HTR-8/SVneo (cell line): ENCODE data around the gene MIPOL1.
A peak's percentile ranks its signal among the peaks of the same experiment; 100 is the strongest.
"Not testable (repeated sequence)": the region's sequence is repeated elsewhere in the genome, so short reads cannot be mapped to it uniquely, and the experiment has no call there.

ENCODE experiments used
- DNase-seq: peaks from one replicate; pipeline ENCODE4 v3.0.0; 2011; ENCODE audit warnings: low spot score, mixed read lengths; ENCODE audit not compliant: insufficient read length
- FAIRE-seq: peaks from 2 replicates; lab custom pipeline; 2011; peaks lifted over from hg19 to GRCh38; lab: Jason Lieb, UNC

Gene MIPOL1

DNA sequence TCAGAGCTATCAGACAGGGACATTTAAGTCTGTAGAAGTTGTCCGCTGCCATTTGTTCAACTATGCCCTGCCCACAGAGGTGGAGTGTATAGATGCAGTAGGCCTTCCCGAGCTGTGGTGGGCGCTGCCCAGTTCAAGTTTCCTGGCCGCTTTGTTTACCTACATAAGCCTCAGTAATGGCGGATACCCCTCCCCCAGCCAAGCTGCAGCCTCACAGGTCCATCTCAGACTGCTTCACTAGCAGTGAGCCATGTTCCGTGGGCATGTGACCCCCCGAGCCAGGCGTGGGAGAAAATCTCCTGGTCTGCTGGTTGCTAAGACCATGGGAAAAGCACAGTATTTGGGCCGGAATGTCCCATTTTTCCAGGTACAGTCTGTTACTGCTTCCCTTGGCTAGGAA lies 165.9 kb downstream of the MIPOL1 start:
- DNase-seq (no peak), FAIRE-seq (no peak)

DNA sequence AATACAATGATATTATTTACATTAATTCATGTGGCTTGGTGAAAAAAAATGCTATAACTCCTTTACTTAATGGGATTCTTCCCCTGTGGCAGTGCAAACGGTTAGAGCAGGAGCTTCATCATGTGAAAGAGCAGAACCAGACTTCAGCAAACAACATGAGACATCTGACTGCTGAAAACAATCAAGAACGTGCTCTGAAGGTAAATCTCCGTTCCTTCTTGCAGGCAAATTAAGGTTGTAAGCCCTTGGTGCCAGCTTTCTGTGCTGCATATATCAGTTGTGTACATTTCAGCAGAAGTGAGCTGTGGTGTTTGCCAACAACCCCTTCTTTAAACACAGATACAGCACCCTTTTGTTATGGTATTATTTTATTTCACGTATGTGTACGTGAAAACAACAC lies 171.7 kb downstream of the MIPOL1 start:
- FAIRE-seq = no peak
- no peak for DNase-seq

GRCh38 chr14:37375566-37375965 lies 177.8 kb downstream of the MIPOL1 start:
- FAIRE-seq = no peak

GRCh38 chr14:37376944-37377609 lies 179.3 kb downstream of the MIPOL1 start:
- FAIRE-seq (no peak), DNase-seq (no peak)

More at GRCh38 chr14:37375566-37375965, 177.8 kb downstream of the MIPOL1 start:
- DNase-seq = no peak

DNA sequence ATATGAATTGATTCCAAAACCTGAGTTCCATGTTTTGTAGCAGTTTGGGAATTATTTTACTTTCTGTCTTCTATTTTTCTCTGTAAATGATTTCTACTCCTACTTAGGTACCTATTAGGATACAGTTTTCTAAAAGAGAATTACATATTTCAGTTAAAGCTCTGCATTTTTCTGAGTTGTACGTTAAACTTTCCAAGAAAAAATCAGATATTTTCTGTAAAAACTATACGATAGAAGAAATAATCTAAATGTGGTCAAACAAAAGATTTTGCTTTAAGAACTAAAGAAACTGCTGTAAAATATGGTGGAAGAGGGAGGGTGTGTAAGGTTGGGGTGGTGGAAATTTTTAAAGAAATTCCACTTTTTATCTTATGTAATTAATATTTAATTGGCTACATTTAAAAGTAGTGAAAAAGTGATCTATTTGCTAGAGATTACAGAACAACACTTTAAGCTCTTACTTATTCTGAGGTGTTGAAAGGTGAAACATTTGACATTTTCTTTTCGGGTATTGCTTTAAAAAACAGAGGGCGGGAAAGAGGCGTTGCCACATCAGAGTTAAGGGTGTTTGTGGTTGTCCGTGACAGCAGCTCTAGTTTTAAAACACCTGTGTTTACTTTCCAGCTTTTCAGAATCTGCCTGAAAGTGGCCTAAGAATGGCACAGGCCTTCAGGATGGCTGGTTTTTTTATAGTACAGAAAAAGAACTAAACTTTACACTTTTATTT lies 187.3 kb downstream of the MIPOL1 start:
- DNase-seq (no peak), FAIRE-seq (no peak)

- FAIRE-seq = not testable (repeated sequence)
Measured at GRCh38 chr14:37397157-37397940, 199.6 kb downstream of the MIPOL1 start.

DNA sequence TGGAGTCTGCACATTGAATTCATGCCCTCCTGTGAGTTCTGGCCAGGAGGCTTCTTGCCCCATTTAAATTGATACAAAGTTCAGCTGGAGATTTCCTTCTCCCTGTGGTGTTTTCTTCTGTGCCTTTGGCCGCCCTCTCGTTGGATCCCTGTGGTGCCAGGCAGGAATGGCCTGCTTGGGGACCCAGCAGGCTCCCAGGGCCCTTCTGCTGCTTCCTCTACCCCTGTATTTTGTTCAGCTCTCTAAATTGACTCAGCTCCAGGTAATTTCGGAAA lies 200.1 kb downstream of the MIPOL1 start:
- DNase-seq (no peak), FAIRE-seq (no peak)

More at GRCh38 chr14:37397157-37397940, 199.6 kb downstream of the MIPOL1 start:
- DNase-seq = not testable (repeated sequence)

DNA sequence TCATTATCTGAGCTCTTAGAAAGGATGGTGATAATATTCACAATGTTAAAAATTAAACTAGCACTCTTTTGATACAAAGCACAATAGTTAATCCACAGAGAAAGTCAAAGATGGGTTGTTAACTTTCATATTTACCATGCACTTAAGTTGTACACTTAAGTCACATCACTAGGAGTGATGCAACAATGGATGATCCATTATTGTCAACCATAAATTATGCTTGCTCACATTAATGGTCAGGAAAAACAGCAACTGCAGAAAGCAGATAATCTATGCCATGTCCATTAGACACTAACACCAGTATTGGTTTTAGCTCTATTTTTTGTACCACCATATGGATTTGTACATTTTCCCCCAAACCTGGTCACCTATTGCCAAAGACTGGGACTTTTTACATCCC lies 201.8 kb downstream of the MIPOL1 start:
- FAIRE-seq = no peak
- no peak for DNase-seq

GRCh38 chr14:37401093-37401492 lies 203.4 kb downstream of the MIPOL1 start:
- DNase-seq (no peak), FAIRE-seq (no peak)

DNA sequence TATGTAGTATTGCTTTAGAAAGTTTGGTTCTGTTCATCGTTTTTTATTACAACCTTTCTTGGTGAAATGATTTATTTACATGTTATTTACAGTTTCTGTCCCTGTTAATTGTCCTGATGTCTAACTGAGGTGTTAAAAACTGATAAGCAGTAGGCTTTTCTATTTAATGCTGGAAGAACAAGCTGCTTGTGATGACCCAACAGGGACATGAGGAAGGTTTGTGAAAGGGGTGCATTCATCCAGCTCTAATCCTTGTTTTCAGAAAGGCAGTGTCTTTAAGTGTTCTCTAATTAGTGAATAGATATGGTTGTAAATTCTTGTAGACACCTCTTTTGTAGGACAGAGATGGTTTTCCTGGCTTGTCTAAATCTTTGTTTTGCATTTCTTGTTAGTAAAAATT lies 205.9 kb downstream of the MIPOL1 start:
- DNase-seq (no peak), FAIRE-seq (no peak)

GRCh38 chr14:37406095-37406494 lies 208.4 kb downstream of the MIPOL1 start:
- no peak for FAIRE-seq
- no peak for DNase-seq

DNA sequence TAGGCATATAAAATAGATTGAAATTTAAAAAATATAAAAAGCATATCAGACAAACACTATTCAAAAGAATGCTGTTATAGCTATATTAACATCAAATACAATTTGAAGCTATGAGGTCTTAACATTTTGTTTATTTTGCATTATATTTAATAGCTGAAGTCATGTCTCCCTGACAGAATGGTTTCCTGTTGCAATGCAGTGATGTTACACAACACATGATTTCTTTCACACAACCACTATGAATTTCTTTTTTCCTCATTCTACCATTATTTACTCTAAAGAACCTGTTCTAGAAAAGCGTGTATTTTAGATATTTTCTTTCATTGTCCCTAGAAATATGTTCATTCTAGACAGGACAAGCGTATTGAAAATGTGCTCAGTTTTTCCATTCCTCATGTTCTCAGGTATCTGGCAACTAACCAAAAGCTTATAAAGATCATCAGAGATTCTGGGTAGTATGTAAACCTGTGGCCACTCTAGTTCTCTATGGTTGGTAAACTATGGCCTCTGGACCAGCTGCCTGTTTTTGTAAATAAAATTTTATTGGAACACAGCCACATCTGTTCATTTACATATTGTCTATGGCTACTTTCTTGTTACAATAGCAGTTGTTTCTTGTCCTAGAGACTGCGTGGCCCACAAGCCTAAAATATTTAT lies 213.5 kb downstream of the MIPOL1 start:
- no peak for DNase-seq
- FAIRE-seq = no peak

DNA sequence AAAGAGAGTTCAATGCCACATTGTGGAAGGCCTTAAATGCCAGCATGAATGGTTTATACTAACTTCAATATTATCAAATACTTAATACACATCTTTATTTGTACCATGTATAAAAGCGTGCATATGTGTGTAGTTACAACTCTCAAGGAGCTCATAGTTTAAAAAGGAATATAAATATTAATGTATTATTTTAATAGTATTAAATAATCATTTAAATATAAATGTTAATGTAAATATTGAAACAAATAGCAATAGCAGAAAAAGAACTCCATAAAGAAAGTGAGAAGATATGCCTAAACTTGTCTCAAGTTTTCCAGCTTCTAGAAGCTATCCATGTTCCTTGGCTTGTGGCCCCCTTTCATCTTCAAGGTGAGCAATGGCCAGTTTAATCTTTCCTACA lies 215.3 kb downstream of the MIPOL1 start:
- DNase-seq (no peak), FAIRE-seq (no peak)

- FAIRE-seq = no peak
- no peak for DNase-seq
Measured at GRCh38 chr14:37413504-37414003, 215.8 kb downstream of the MIPOL1 start.

DNA sequence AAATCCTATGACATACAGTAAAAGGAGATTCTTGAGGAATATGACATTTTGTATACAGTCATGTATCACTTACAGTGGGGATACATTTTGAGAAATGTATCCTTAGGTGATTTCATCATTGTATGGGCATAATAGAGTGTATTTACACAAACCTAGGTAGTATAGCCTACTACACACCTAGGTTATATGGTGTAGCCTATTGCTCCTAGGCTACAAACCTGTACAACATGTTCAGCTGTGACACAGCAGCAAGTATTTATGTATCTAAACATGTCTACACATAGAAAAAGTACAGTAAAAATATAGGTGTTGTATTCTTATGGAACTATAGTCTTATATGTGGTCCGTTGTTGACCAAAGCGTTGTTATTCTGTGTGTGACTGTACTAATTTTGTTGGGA lies 218.5 kb downstream of the MIPOL1 start:
- FAIRE-seq (peak; percentile 40), DNase-seq (no peak)

DNA sequence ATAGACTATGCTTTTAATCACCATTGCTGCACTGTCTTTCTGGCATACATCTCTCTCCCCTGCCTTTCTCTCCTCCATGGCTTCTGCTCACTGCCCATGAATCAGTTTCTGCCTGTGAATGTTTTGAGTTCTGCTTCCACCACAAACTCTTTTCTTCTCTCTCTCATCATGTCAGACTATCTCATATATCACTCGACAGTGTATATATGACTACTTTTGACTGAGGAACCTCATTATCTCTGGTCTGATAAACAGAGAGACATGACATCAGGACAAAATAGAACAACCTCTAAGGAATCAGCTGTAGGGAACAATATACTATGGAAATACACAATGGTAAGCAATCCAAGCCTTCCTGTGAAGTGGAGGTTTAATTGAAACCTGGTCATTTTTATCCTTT lies 219.4 kb downstream of the MIPOL1 start:
- FAIRE-seq (no peak), DNase-seq (no peak)

- no peak for FAIRE-seq
Measured at GRCh38 chr14:37417833-37418232, 220.1 kb downstream of the MIPOL1 start.

GRCh38 chr14:37420622-37421021 lies 222.9 kb downstream of the MIPOL1 start:
- DNase-seq (no peak), FAIRE-seq (no peak)

More at GRCh38 chr14:37417833-37418232, 220.1 kb downstream of the MIPOL1 start:
- no peak for DNase-seq

- FAIRE-seq = no peak
- DNase-seq = no peak
Measured at GRCh38 chr14:37422319-37422718, 224.6 kb downstream of the MIPOL1 start.

DNA sequence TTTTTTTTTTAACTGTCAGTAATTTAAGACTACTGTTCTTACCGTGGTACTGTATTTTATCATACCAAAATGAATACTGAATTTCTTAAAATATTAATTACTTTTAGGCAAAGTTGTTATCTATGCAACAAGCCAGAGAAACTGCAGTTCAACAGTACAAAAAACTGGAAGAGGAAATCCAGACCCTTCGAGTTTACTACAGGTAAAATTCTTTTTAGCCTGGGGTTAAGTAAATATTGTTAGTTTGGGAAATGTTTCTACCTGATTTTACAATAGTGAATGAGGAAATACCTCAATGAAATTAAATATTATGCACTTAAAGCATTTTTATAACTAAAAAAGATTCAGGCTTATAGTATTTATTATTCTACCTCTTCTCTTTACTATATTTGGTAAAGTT lies 225.0 kb downstream of the MIPOL1 start:
- DNase-seq (no peak), FAIRE-seq (no peak)

- no peak for FAIRE-seq
- DNase-seq = no peak
Measured at GRCh38 chr14:37428954-37429353, 231.2 kb downstream of the MIPOL1 start.
